HG03469 (cell line): ENCODE data around the gene ASB16.

Source experiments
- ATAC-seq: cut with Tn5 transposase; IDR thresholded peaks from one replicate; pipeline ENCODE4 v1.9.1; 2021; ENCODE audit warnings: mild to moderate bottlenecking, moderate library complexity, moderate number of reproducible peaks; ENCODE audit not compliant: unreplicated experiment

ASB16 gene

GRCh38 chr17:44187131-44187899, 16.8 kb downstream of the ASB16 start:
- peak; percentile 11 for ATAC-seq

GRCh38 chr17:44188576-44189403, 18.3 kb downstream of the ASB16 start:
- ATAC-seq = no peak

DNA sequence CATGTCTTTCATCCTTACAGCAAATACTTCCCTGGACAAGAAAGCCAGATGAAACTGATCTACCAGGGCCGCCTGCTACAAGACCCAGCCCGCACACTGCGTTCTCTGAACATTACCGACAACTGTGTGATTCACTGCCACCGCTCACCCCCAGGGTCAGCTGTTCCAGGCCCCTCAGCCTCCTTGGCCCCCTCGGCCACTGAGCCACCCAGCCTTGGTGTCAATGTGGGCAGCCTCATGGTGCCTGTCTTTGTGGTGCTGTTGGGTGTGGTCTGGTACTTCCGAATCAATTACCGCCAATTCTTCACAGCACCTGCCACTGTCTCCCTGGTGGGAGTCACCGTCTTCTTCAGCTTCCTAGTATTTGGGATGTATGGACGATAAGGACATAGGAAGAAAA, 20.0 kb downstream of the ASB16 start:
- ATAC-seq = no peak

- ATAC-seq = no peak
Observed at GRCh38 chr17:44191369-44191768, 20.9 kb downstream of the ASB16 start.

GRCh38 chr17:44191941-44192496, 21.5 kb downstream of the ASB16 start:
- ATAC-seq = no peak

DNA sequence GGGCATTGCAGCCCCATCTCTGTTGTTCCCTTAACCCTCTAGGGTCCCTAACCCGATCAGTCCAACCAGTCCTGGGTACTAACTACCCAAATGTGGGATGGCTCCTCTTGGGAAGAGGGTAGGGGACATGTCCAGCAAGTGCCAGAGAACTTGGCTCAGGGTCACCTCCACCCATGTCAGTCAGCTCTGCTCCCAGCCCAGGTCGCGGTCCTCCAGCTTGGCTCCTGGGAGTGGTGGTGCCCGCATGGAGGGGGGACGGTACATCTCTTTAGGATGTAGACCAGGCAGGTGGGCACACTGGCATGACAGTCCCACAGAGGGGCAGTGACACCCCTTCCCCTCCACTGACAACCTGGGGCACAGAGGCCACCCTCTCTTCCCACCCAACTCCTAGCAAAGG, 22.2 kb downstream of the ASB16 start:
- no peak for ATAC-seq

- no peak for ATAC-seq
Observed at GRCh38 chr17:44193326-44194084, 23.0 kb downstream of the ASB16 start.

GRCh38 chr17:44197107-44197506, 26.6 kb downstream of the ASB16 start:
- no peak for ATAC-seq

- ATAC-seq = no peak
Observed at GRCh38 chr17:44197980-44198720, 27.6 kb downstream of the ASB16 start.

DNA sequence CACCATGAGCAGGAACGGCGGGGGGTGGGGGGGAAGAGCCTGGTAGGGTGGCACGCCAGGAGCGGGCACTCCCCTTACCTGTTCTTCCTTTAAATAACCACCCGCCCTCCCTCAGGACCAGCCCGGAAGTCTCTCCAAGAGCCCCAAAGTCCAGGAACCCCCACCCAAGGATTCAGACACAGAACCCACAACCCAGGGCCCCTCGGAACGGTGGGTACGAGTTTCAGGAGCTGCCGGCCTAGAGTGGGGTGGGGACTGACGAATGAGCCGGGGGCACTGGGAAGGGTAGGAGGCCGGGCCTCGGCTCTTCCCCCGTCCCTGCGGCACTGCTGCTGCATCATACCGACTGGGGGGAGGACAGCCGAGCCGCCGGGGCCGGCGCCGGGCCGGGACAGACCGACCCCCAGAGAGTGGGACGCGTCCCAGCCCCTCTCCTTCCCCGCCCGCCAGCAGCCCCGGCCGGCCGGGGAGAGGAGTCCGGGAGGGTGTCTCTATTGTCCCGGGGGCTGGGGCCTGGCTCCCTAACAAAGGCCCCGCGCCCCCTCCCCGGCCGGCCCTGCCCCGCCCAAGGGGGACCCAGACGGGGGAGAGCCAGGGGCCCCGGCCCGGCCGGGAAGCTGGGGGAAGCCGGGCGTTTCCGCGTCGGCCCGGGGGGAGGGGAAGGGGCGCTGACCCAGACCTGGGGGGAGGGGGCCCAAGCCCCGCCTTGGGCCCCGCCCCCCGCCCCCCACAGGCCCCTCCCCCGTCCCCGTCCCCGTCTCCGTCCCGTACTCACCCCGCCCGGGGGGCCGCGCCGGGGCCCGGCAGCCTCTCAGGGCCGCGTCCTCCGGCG, 28.4 kb downstream of the ASB16 start:
- peak; percentile 5 for ATAC-seq

GRCh38 chr17:44199553-44200477, 29.3 kb downstream of the ASB16 start, which contains the start of gene ATXN7L3:
Gene ATXN7L3, minus strand, starts transcription at chr17:44199884. Its CDS starts 1,814 bp downstream, at chr17:44198070.
- peak; percentile 43 for ATAC-seq

- no peak for ATAC-seq
Observed at GRCh38 chr17:44200478-44201155, 30.1 kb downstream of the ASB16 start.

DNA sequence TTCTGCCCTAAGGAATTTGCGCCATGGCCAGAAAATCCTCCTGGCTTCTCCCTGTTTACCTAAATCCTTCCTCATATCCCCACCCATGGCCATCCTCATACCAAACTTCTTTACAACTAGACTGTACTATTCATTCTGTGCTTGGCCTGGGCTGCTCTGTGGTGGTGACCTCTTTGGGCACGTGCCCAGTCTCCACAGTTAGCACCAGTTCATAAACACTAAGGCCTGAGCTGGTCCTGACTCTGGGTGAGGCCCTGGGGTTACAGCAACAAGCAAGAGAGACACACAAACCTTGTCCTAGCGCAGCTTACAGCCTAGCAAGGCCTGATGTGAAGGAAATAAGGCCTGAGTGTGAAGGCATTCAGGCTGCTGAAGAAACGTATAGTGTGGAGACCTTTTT, 32.3 kb downstream of the ASB16 start:
- no peak for ATAC-seq

DNA sequence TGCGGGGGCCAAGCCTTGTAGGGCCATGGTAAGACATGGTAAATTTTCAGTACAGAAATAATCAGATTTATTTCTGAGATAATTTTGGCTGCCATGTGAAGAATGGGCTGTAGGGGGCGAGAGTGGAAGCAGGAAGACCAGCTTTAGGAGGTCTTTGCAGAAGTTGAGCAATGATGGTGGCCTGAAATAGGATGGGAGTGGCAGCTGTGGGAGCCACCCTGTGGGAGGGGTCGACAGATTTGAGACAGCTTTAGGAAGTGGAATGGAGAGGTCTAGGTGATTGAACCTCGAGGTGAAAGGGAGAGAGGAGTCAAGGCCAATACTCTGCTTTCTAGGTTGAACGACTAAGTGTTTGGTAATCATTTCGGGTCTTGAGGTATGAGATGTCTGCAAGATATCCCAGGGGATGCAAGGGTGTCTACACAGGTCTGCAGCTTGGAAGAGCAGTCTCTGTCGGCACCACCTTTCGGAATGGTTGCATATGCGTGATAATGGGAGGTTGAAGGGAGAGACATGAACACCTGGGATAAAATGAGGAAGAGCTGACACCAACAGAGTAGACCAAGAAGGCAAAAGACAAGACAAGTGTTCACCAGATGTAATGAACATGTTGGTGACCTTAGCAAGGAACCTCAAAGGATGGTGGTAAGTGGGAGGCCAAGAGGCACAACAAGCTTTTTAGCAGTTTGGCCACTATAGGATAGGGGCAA, 33.4 kb downstream of the ASB16 start:
- no peak for ATAC-seq

GRCh38 chr17:44204441-44204882, 34.0 kb downstream of the ASB16 start:
- ATAC-seq = no peak

- no peak for ATAC-seq
Observed at GRCh38 chr17:44205962-44206824, 35.7 kb downstream of the ASB16 start.
